HepG2 (cell line): Measurements from ENCODE around the gene ENTREP3. TPM values are rescaled to one million over a fixed set of nuclear protein-coding genes. Genes with fewer than 3 reads are reported as not detected.

Experiments
- ATF7 ChIP-seq, 2 experiments: fragments of 450-650 bp in 1 of 2; sonication (generic) in 1 of 2; formaldehyde crosslinking in 1 of 2; IDR thresholded peaks; 2 replicates each; pipeline versions ENCODE4 v1.4.0 to v1.6.1; 2016 to 2020; ENCODE audit warnings: antibody characterized with exemption in 1 of 2, mild to moderate bottlenecking in 1 of 2, missing genetic modification reagents in 1 of 2
- CAMTA2 ChIP-seq: sonication (generic); formaldehyde crosslinking; IDR thresholded peaks from 2 replicates; pipeline ENCODE4 v1.4.0; 2020; ENCODE audit warnings: mild to moderate bottlenecking, missing genetic modification reagents, borderline replicate concordance
- DRAP1 ChIP-seq: IDR thresholded peaks from 2 replicates; pipeline ENCODE4 v1.6.1; 2016; ENCODE audit warnings: missing genetic modification reagents, missing compliant biosample characterization
- EHMT2 ChIP-seq: fragments of 200-600 bp; sonication (generic); IDR thresholded peaks from 2 replicates; pipeline ENCODE4 v1.7.0; 2017; ENCODE audit warnings: antibody characterized with exemption, low read depth, low read length, borderline replicate concordance
- GATAD1 ChIP-seq: IDR thresholded peaks from 2 replicates; pipeline ENCODE4 v1.6.1; 2016; ENCODE audit warnings: missing genetic modification reagents, missing compliant biosample characterization
- HIVEP1 ChIP-seq: sonication (generic); formaldehyde crosslinking; IDR thresholded peaks from 2 replicates; pipeline ENCODE4 v1.4.0; 2020; ENCODE audit warnings: mild to moderate bottlenecking, missing genetic modification reagents
- MED8 ChIP-seq: sonication (generic); formaldehyde crosslinking; IDR thresholded peaks from 2 replicates; pipeline ENCODE4 v1.8.1; 2023; ENCODE audit warnings: mild to moderate bottlenecking, missing genetic modification reagents; ENCODE audit not compliant: insufficient replicate concordance
- MTA3 ChIP-seq: sonication (generic); formaldehyde crosslinking; IDR thresholded peaks from 2 replicates; pipeline ENCODE4 v1.4.0; 2020; ENCODE audit warnings: missing genetic modification reagents
- NFIB ChIP-seq: sonication (generic); formaldehyde crosslinking; IDR thresholded peaks from 2 replicates; pipeline ENCODE4 v1.9.0; 2021; ENCODE audit warnings: missing genetic modification reagents, mild to moderate bottlenecking, borderline replicate concordance
- NONO ChIP-seq, 2 experiments: fragments of 450-650 bp in 1 of 2; sonication (generic) in 1 of 2; formaldehyde crosslinking in 1 of 2; IDR thresholded peaks in 1 of 2; conservative IDR thresholded peaks in 1 of 2; 2 replicates each; pipeline versions ENCODE4 v1.6.1 to v1.8.0; 2017 to 2022; ENCODE audit warnings: mild to moderate bottlenecking in 1 of 2, missing genetic modification reagents in 1 of 2, moderate library complexity in 1 of 2
- NR2F6 ChIP-seq, 2 experiments: IDR thresholded peaks; 2 replicates each; pipeline ENCODE4 v1.6.1; 2016; ENCODE audit warnings: antibody characterized with exemption in 1 of 2, mild to moderate bottlenecking in 1 of 2
- PATZ1 ChIP-seq: sonication (generic); formaldehyde crosslinking; IDR thresholded peaks from 2 replicates; pipeline ENCODE4 v1.4.0; 2020; ENCODE audit warnings: missing genetic modification reagents
- PLSCR1 ChIP-seq: sonication (generic); formaldehyde crosslinking; IDR thresholded peaks from 2 replicates; pipeline ENCODE4 v1.5.0; 2020; ENCODE audit warnings: missing genetic modification reagents, mild to moderate bottlenecking, borderline replicate concordance
- RXRA ChIP-seq: sonication (generic); formaldehyde crosslinking; IDR thresholded peaks from 2 replicates; pipeline ENCODE4 v1.5.1; 2020; ENCODE audit warnings: missing genetic modification reagents
- TOE1 ChIP-seq: sonication (generic); formaldehyde crosslinking; IDR thresholded peaks from 2 replicates; pipeline ENCODE4 v1.4.0; 2020; ENCODE audit warnings: mild to moderate bottlenecking, missing genetic modification reagents
- ZMYM4 ChIP-seq: sonication (generic); formaldehyde crosslinking; IDR thresholded peaks from 2 replicates; pipeline ENCODE4 v1.8.1; 2023; ENCODE audit warnings: mild to moderate bottlenecking, missing genetic modification reagents
- ZNF224 ChIP-seq: sonication (generic); formaldehyde crosslinking; IDR thresholded peaks from 2 replicates; pipeline ENCODE4 v1.5.0; 2020; ENCODE audit warnings: mild to moderate bottlenecking, missing genetic modification reagents
- ZNF30 ChIP-seq: sonication (generic); formaldehyde crosslinking; IDR thresholded peaks from 2 replicates; pipeline ENCODE4 v1.5.0; 2020; ENCODE audit warnings: mild to moderate bottlenecking, missing genetic modification reagents
- ZNF660 ChIP-seq: sonication (generic); formaldehyde crosslinking; IDR thresholded peaks from 2 replicates; pipeline ENCODE4 v1.5.1; 2020; ENCODE audit warnings: mild to moderate bottlenecking, low read depth, missing genetic modification reagents, borderline replicate concordance
- ZNF839 ChIP-seq: sonication (generic); formaldehyde crosslinking; IDR thresholded peaks from 2 replicates; pipeline ENCODE4 v1.4.0; 2020; ENCODE audit warnings: missing genetic modification reagents, mild to moderate bottlenecking, borderline replicate concordance
- polyA plus RNA-seq, 8 experiments: library from polyadenylated mRNA; depleted of rRNA in 3 of 8; stranded (reverse) in 7 of 8; unstranded in 1 of 8; fragments of >200 nt; fragmentation: Illumina TruSeq in 4 of 8; extraction: Trizol in 4 of 8; gene quantifications; 2 replicates each; pipeline versions ENCODE4 v1.2.1 to v1.2.3, GENCODE V29; 2011 to 2016; ENCODE audit warnings: low read depth in 4 of 8, missing spikeins in 1 of 8, mixed read lengths in 1 of 8; ENCODE audit not compliant: insufficient read depth in 1 of 8
- total RNA-seq, 5 experiments: library from RNA; depleted of rRNA; stranded (reverse); fragments of >200 nt; fragmentation: Illumina TruSeq; extraction: Trizol; gene quantifications; 2 replicates each; pipeline ENCODE4 v1.2.3, GENCODE V29; 2016; ENCODE audit warnings: low read depth in 1 of 5
- TF ChIP-seq, protein P1 (sequence below): sonication (generic); formaldehyde crosslinking; IDR thresholded peaks from 2 replicates; pipeline ENCODE4 v1.8.0; 2022; ENCODE audit warnings: missing genetic modification reagents, low read depth, mild to moderate bottlenecking, borderline replicate concordance
- TF ChIP-seq, protein P2 (sequence below): IDR thresholded peaks from 2 replicates; pipeline ENCODE4 v1.6.1; 2016; ENCODE audit warnings: control low read depth

ENTREP3 gene
- total and polyA plus RNA-seq, 2 of the 13 experiments (the other 11 are each of a cell fraction or from before 2014, with no cell fraction given): 4.1 to 9.9 TPM

DNA sequence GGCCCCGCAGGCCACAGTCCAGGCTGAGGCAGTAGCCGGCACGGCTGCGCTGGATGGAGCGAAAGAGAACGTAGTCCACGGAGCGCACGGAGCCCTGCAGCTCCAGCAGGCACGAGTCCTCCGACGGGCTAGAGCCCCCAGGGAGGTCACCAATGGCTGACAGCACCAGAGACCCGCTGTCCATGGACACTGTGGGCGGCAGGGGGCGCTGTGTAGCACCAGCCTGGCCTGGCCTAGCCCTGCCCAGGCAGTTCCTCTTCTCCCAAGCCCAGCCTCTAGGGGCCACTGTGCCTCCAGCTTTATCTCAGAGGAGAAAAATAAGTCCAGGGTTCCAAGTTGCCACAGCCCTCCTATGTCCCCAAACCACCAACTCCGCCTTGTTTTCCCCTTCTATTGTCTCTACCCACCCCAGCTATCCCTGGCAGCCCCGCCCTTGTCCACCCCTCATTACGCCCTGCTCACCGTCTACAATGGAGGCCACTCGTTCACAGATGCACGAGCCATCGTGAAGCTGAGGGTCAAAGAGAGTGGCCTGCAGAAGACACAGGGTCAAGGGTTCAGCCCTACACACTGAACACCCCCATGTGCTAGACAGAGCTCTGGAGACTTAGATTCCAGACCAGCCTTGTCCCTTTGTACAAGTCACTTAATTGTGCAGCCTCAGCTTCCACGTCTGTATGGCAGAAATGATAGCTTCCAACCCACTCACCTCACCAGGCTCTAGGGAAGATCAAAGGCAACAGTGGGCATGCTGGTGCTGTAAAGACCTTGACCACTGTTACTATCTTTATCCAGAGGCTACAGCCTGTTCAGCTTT is 4.4 kb downstream of the ENTREP3 start (continued):
- TF ChIP-seq PATZ1 (CRISPR knock-in tag) (peak; percentile 46; the same call in 1 of the 2 replicates), MED8 (CRISPR knock-in tag) (no peak), HIVEP1 (0 out of 2 replicates have a peak, but pooled peaks have one; percentile 47), PLSCR1 (CRISPR knock-in tag) (no peak), ZMYM4 (CRISPR knock-in tag) (no peak; the same call in 1 of the 2 replicates), MTA3 (CRISPR knock-in tag) (no peak), ZNF30 (no peak), ZNF660 (CRISPR knock-in tag) (no peak), ZNF839 (CRISPR knock-in tag) (0 out of 2 replicates have a peak, but pooled peaks have one; percentile 55), NR2F6 (IDR thresholded peaks at IDR 0.05) (peak; percentile 66), NR2F6 (CRISPR knock-in tag; IDR thresholded peaks at IDR 0.05) (peak; percentile 65), CAMTA2 (CRISPR knock-in tag) (no peak), NONO (IDR thresholded peaks at IDR 0.05) (no peak), NONO (CRISPR knock-in tag; conservative IDR thresholded peaks at IDR 0.05) (peak; percentile 55), NFIB (CRISPR knock-in tag) (no peak), EHMT2 (no peak), ATF7 (IDR thresholded peaks at IDR 0.05) (no peak), ATF7 (CRISPR knock-in tag; IDR thresholded peaks at IDR 0.05) (no peak), RXRA (CRISPR knock-in tag) (no peak; the same call in none of the 2 replicates), DRAP1 (peak; percentile 10; the same call in 1 of the 2 replicates), TOE1 (CRISPR knock-in tag) (no peak), ZNF224 (no peak), GATAD1 (CRISPR knock-in tag) (peak; percentile 73)
- TF ChIP-seq, protein P1, sequence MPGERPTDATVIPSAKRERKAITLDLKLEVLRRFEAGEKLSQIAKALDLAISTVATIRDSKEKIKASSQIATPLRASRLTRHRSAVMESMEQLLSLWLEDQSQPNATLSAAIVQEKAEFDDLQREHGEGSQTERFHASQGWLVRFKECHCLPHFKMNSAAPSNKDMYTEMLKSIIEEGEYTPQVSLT: no peak
- TF ChIP-seq, protein P2, sequence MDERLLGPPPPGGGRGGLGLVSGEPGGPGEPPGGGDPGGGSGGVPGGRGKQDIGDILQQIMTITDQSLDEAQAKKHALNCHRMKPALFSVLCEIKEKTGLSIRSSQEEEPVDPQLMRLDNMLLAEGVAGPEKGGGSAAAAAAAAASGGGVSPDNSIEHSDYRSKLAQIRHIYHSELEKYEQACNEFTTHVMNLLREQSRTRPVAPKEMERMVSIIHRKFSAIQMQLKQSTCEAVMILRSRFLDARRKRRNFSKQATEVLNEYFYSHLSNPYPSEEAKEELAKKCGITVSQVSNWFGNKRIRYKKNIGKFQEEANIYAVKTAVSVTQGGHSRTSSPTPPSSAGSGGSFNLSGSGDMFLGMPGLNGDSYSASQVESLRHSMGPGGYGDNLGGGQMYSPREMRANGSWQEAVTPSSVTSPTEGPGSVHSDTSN (CRISPR knock-in tag): no peak
